WTC11 (cell line): ENCODE data around the gene RBSN. TPM values are rescaled to one million over a fixed set of nuclear protein-coding genes. Genes with fewer than 3 reads are reported as not detected.

Experiments used
- ATAC-seq: fragments of 200-7000 bp; cut with Tn5 transposase; 2 replicates; pipeline ENCODE4 v1.10.0; 2021; ENCODE audit warnings: mild to moderate bottlenecking, moderate library complexity
- CTCF ChIA-PET: fragments of 300-600 bp; sonication (Branson Sonifier 250); formaldehyde crosslinking; loops from one replicate; lab custom pipeline; 2021; ENCODE audit warnings: antibody characterized with exemption; lab: Charles Lee
- POLR2A ChIA-PET: fragments of 350-600 bp; sonication (Branson Sonifier 250); formaldehyde crosslinking; loops from one replicate; lab custom pipeline; 2021; ENCODE audit warnings: antibody characterized with exemption; lab: Charles Lee
- DNase-seq: peaks from one replicate; pipeline ENCODE4 v3.0.0; 2021; ENCODE audit warnings: low spot score
- H3K27ac Mint-ChIP-seq: 2 replicates; pipeline ENCODE4 v1.8.0; 2021; ENCODE audit warnings: mixed read lengths
- H3K27me3 Mint-ChIP-seq: 2 replicates; pipeline ENCODE4 v1.8.0; 2021; ENCODE audit warnings: low read depth, mild to moderate bottlenecking, moderate library complexity, mixed read lengths
- H3K36me3 Mint-ChIP-seq: 2 replicates; pipeline ENCODE4 v1.8.0; 2021; ENCODE audit warnings: mixed read lengths
- H3K4me1 Mint-ChIP-seq: 2 replicates; pipeline ENCODE4 v1.8.0; 2022; ENCODE audit warnings: mixed read lengths
- H3K4me3 Mint-ChIP-seq: 2 replicates; pipeline ENCODE4 v1.8.0; 2021; ENCODE audit warnings: mild to moderate bottlenecking, moderate library complexity, mixed read lengths
- H3K9me3 Mint-ChIP-seq: 2 replicates; pipeline ENCODE4 v1.8.0; 2021; ENCODE audit warnings: mixed read lengths
- CREM ChIP-seq: sonication (generic); formaldehyde crosslinking; IDR thresholded peaks from 2 replicates; pipeline ENCODE4 v1.8.1; 2022; ENCODE audit warnings: mild to moderate bottlenecking, missing genetic modification reagents, moderate library complexity
- EMX1 ChIP-seq: fragments of 250-450 bp; sonication (Bioruptor Pico); IDR thresholded peaks from 2 replicates; pipeline ENCODE4 v1.8.0; 2021; ENCODE audit warnings: mild to moderate bottlenecking
- ESRRA ChIP-seq: sonication (generic); formaldehyde crosslinking; IDR thresholded peaks from 2 replicates; pipeline ENCODE4 v1.8.1; 2022; ENCODE audit warnings: mild to moderate bottlenecking, missing genetic modification reagents, borderline replicate concordance
- FOXP1 ChIP-seq: sonication (generic); formaldehyde crosslinking; IDR thresholded peaks from 2 replicates; pipeline ENCODE4 v1.8.0; 2022; ENCODE audit warnings: missing genetic modification reagents, mild to moderate bottlenecking, moderate library complexity, borderline replicate concordance
- GABPB1 ChIP-seq: sonication (generic); formaldehyde crosslinking; IDR thresholded peaks from 2 replicates; pipeline ENCODE4 v1.8.1; 2023; ENCODE audit warnings: mild to moderate bottlenecking, missing genetic modification reagents
- HMGA2 ChIP-seq: fragments of 250-450 bp; sonication (Bioruptor Pico); IDR thresholded peaks from 2 replicates; pipeline ENCODE4 v1.4.0; 2021; ENCODE audit warnings: mild to moderate bottlenecking, moderate library complexity
- SMAD4 ChIP-seq: sonication (generic); formaldehyde crosslinking; IDR thresholded peaks from 2 replicates; pipeline ENCODE4 v1.8.0; 2022; ENCODE audit warnings: mild to moderate bottlenecking, missing genetic modification reagents
- SP1 ChIP-seq: sonication (generic); formaldehyde crosslinking; conservative IDR thresholded peaks from 2 replicates; pipeline ENCODE4 v1.8.1; 2022; ENCODE audit warnings: missing genetic modification reagents
- TEAD4 ChIP-seq: sonication (generic); formaldehyde crosslinking; IDR thresholded peaks from 2 replicates; pipeline ENCODE4 v1.8.0; 2022; ENCODE audit warnings: mild to moderate bottlenecking, missing genetic modification reagents
- ZNF121 ChIP-seq: sonication (generic); formaldehyde crosslinking; IDR thresholded peaks from 2 replicates; pipeline ENCODE4 v1.8.0; 2023; ENCODE audit warnings: missing genetic modification reagents
- ZNF138 ChIP-seq: sonication (generic); formaldehyde crosslinking; conservative IDR thresholded peaks from 2 replicates; pipeline ENCODE4 v1.8.1; 2022; ENCODE audit warnings: mild to moderate bottlenecking, moderate library complexity, missing genetic modification reagents
- ZNF263 ChIP-seq: sonication (generic); formaldehyde crosslinking; IDR thresholded peaks from 2 replicates; pipeline ENCODE4 v1.8.1; 2022; ENCODE audit warnings: low read depth, mild to moderate bottlenecking, moderate library complexity, missing genetic modification reagents
- ZNF317 ChIP-seq: sonication (generic); formaldehyde crosslinking; IDR thresholded peaks from 2 replicates; pipeline ENCODE4 v1.8.1; 2023; ENCODE audit warnings: low read depth, mild to moderate bottlenecking, moderate library complexity, missing genetic modification reagents, borderline replicate concordance
- total RNA-seq: library from RNA; stranded (reverse); gene quantifications from 3 replicates; pipeline ENCODE4 v1.2.3, GENCODE V29; 2021
- TF ChIP-seq, protein P1 (sequence below): fragments of 250-450 bp; sonication (Bioruptor Pico); IDR thresholded peaks from 2 replicates; pipeline ENCODE4 v1.9.0; 2021; ENCODE audit warnings: mild to moderate bottlenecking, borderline replicate concordance
- TF ChIP-seq, protein P2 (sequence below): sonication (generic); formaldehyde crosslinking; IDR thresholded peaks from 2 replicates; pipeline ENCODE4 v1.8.0; 2022; ENCODE audit warnings: mild to moderate bottlenecking, missing genetic modification reagents
- TF ChIP-seq, protein P3 (sequence below): fragments of 250-450 bp; sonication (Bioruptor Pico); IDR thresholded peaks from 2 replicates; pipeline ENCODE4 v1.9.0; 2021; ENCODE audit warnings: mild to moderate bottlenecking
- TF ChIP-seq, protein P4 (sequence below): sonication (generic); formaldehyde crosslinking; IDR thresholded peaks from 2 replicates; pipeline ENCODE4 v1.8.1; 2022; ENCODE audit warnings: mild to moderate bottlenecking, missing genetic modification reagents, moderate library complexity, borderline replicate concordance

Gene RBSN
- total RNA-seq, 1 experiment from 2014 or later: 24.2 TPM

DNA sequence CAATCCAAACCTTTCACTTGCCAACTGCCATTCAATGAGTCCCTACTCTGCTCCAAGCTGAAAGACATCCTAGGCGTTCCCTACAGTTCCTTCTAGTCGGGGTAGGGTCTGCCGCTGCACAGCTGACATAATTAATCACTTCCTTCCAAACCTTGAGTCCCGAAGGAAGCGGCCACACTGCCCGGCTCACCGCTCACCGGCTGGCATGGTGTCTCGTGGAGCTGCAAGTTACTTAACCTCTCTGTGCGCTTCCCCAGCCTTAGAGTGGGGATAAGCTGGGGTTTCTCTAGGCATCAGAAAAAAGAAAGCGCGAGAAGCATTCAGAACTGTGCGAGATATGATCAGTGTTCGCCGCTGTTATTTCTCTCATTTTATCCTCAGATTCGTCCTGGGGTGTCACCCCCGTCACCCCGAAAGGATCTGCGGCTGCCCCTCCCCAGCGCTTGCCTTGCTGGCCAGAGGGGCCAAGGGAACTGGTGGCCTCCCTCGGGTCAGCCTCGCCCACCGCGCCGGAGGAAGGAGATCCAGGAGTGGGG is 34.6 kb downstream of the RBSN start:
- DNase-seq: no peak
- Mint-ChIP-seq H3K27ac (peak overlapping the region; percentile 82; the same call in 1 of the 2 replicates), H3K4me3 (peak overlapping the region; percentile 95), H3K27me3 (peaks cover 2% of the 10 kb centered on the region; the same call in 1 of the 2 replicates), H3K9me3 (no peaks in the 10 kb centered on the region), H3K4me1 (peaks cover 19% of the 10 kb centered on the region), H3K36me3 (peaks cover 29% of the 10 kb centered on the region)
- TF ChIP-seq, protein P1, sequence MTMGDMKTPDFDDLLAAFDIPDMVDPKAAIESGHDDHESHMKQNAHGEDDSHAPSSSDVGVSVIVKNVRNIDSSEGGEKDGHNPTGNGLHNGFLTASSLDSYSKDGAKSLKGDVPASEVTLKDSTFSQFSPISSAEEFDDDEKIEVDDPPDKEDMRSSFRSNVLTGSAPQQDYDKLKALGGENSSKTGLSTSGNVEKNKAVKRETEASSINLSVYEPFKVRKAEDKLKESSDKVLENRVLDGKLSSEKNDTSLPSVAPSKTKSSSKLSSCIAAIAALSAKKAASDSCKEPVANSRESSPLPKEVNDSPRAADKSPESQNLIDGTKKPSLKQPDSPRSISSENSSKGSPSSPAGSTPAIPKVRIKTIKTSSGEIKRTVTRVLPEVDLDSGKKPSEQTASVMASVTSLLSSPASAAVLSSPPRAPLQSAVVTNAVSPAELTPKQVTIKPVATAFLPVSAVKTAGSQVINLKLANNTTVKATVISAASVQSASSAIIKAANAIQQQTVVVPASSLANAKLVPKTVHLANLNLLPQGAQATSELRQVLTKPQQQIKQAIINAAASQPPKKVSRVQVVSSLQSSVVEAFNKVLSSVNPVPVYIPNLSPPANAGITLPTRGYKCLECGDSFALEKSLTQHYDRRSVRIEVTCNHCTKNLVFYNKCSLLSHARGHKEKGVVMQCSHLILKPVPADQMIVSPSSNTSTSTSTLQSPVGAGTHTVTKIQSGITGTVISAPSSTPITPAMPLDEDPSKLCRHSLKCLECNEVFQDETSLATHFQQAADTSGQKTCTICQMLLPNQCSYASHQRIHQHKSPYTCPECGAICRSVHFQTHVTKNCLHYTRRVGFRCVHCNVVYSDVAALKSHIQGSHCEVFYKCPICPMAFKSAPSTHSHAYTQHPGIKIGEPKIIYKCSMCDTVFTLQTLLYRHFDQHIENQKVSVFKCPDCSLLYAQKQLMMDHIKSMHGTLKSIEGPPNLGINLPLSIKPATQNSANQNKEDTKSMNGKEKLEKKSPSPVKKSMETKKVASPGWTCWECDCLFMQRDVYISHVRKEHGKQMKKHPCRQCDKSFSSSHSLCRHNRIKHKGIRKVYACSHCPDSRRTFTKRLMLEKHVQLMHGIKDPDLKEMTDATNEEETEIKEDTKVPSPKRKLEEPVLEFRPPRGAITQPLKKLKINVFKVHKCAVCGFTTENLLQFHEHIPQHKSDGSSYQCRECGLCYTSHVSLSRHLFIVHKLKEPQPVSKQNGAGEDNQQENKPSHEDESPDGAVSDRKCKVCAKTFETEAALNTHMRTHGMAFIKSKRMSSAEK (CRISPR knock-in tag): no peak
- no peak for TF ChIP-seq ZNF263 (CRISPR knock-in tag)
- no peak for TF ChIP-seq ZNF121
- TF ChIP-seq GABPB1 (CRISPR knock-in tag): no peak
- TF ChIP-seq, protein P2, sequence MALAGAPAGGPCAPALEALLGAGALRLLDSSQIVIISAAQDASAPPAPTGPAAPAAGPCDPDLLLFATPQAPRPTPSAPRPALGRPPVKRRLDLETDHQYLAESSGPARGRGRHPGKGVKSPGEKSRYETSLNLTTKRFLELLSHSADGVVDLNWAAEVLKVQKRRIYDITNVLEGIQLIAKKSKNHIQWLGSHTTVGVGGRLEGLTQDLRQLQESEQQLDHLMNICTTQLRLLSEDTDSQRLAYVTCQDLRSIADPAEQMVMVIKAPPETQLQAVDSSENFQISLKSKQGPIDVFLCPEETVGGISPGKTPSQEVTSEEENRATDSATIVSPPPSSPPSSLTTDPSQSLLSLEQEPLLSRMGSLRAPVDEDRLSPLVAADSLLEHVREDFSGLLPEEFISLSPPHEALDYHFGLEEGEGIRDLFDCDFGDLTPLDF (CRISPR knock-in tag): no peak
- TF ChIP-seq TEAD4: no peak
- no peak for TF ChIP-seq ZNF138
- TF ChIP-seq ESRRA (CRISPR knock-in tag): no peak
- no peak for TF ChIP-seq SMAD4 (CRISPR knock-in tag)
- no peak for TF ChIP-seq FOXP1 (CRISPR knock-in tag)
- TF ChIP-seq, protein P3, sequence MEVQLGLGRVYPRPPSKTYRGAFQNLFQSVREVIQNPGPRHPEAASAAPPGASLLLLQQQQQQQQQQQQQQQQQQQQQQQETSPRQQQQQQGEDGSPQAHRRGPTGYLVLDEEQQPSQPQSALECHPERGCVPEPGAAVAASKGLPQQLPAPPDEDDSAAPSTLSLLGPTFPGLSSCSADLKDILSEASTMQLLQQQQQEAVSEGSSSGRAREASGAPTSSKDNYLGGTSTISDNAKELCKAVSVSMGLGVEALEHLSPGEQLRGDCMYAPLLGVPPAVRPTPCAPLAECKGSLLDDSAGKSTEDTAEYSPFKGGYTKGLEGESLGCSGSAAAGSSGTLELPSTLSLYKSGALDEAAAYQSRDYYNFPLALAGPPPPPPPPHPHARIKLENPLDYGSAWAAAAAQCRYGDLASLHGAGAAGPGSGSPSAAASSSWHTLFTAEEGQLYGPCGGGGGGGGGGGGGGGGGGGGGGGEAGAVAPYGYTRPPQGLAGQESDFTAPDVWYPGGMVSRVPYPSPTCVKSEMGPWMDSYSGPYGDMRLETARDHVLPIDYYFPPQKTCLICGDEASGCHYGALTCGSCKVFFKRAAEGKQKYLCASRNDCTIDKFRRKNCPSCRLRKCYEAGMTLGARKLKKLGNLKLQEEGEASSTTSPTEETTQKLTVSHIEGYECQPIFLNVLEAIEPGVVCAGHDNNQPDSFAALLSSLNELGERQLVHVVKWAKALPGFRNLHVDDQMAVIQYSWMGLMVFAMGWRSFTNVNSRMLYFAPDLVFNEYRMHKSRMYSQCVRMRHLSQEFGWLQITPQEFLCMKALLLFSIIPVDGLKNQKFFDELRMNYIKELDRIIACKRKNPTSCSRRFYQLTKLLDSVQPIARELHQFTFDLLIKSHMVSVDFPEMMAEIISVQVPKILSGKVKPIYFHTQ (CRISPR knock-in tag): no peak
- no peak for TF ChIP-seq EMX1 (CRISPR knock-in tag)
- no peak for TF ChIP-seq ZNF317 (CRISPR knock-in tag)
- no peak for TF ChIP-seq SP1
- TF ChIP-seq, protein P4, sequence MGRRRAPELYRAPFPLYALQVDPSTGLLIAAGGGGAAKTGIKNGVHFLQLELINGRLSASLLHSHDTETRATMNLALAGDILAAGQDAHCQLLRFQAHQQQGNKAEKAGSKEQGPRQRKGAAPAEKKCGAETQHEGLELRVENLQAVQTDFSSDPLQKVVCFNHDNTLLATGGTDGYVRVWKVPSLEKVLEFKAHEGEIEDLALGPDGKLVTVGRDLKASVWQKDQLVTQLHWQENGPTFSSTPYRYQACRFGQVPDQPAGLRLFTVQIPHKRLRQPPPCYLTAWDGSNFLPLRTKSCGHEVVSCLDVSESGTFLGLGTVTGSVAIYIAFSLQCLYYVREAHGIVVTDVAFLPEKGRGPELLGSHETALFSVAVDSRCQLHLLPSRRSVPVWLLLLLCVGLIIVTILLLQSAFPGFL (CRISPR knock-in tag): no peak
- no peak for TF ChIP-seq HMGA2 (CRISPR knock-in tag)
- TF ChIP-seq CREM: no peak
- CTCF ChIA-PET: interaction anchor here (0.9 to 2.6 kb wide), 4 partner anchors 13 to 283 kb away, joined by 3 to 15 read pairs (median 4); no protein-coding TSS in a partner anchor
- POLR2A ChIA-PET: interaction anchor here (1.2 to 1.7 kb wide), 3 partner anchors 12 to 268 kb away, joined by 3 to 6 read pairs (median 5); partner anchors contain the start of gene SH3BP5
- ATAC-seq: peak; percentile 12
